Fibroblast of lung (primary cell): ENCODE measurements around the gene OSBP. TPM values are rescaled to one million over a fixed set of nuclear protein-coding genes. Genes with fewer than 3 reads are reported as not detected.
A peak's percentile ranks its signal among the peaks of the same experiment; 100 is the strongest.

Source experiments
- DNase-seq, 2 donors: peaks; one replicate each; pipeline versions ENCODE4 v3.0.0 to v3.0.0-alpha.2; 2010; ENCODE audit warnings: low read depth in 2 of 2
- H2AFZ ChIP-seq: 2 replicates; pipeline ENCODE4 v1.5.1; 2012; ENCODE audit warnings: low read length, control low read depth, inconsistent platforms
- H3K27ac ChIP-seq: 2 replicates; pipeline ENCODE4 v1.5.1; 2011; ENCODE audit warnings: low read length, control low read depth; ENCODE audit not compliant: insufficient read depth
- H3K27me3 ChIP-seq: 2 replicates; pipeline ENCODE4 v1.5.1; 2011; ENCODE audit warnings: mild to moderate bottlenecking, low read length; ENCODE audit not compliant: control insufficient read depth, insufficient read depth
- H3K36me3 ChIP-seq: 2 replicates; pipeline ENCODE4 v1.5.1; 2011; ENCODE audit warnings: low read length; ENCODE audit not compliant: control insufficient read depth, insufficient read depth
- H3K4me1 ChIP-seq: 2 replicates; pipeline ENCODE4 v1.5.1; 2011; ENCODE audit warnings: low read length; ENCODE audit not compliant: control insufficient read depth, insufficient read depth; ENCODE audit errors: extremely low read depth
- H3K4me2 ChIP-seq: 2 replicates; pipeline ENCODE4 v1.5.1; 2011; ENCODE audit warnings: low read length, control low read depth; ENCODE audit not compliant: insufficient read depth; ENCODE audit errors: extremely low read depth
- H3K4me3 ChIP-seq, 4 experiments: fragments of 200-600 bp in 1 of 4; sonication (generic) in 1 of 4; replicated peaks in 1 of 4; 2 replicates each; pipeline ENCODE4 v1.5.1; 2011 to 2016; ENCODE audit warnings: low read length in 4 of 4, low read depth in 3 of 4, mild to moderate bottlenecking in 3 of 4, control low read depth in 2 of 4, inconsistent platforms in 1 of 4, mixed read lengths in 1 of 4; ENCODE audit not compliant: insufficient read depth in 1 of 4; ENCODE audit errors: control extremely low read depth in 1 of 4
- H3K79me2 ChIP-seq: 2 replicates; pipeline ENCODE4 v1.5.1; 2012; ENCODE audit warnings: mild to moderate bottlenecking, low read length, inconsistent platforms; ENCODE audit not compliant: control insufficient read depth, insufficient read depth
- H3K9ac ChIP-seq: 2 replicates; pipeline ENCODE4 v1.5.1; 2011; ENCODE audit warnings: mild to moderate bottlenecking, low read length, control low read depth; ENCODE audit not compliant: insufficient read depth
- H3K9me3 ChIP-seq: 2 replicates; pipeline ENCODE4 v1.5.1; 2012; ENCODE audit warnings: low read depth, low read length; ENCODE audit not compliant: control insufficient read depth, insufficient read depth
- H4K20me1 ChIP-seq: 2 replicates; pipeline ENCODE4 v1.5.1; 2011; ENCODE audit warnings: low read length; ENCODE audit not compliant: control insufficient read depth, insufficient read depth; ENCODE audit errors: extremely low read depth
- EZH2 ChIP-seq: IDR thresholded peaks from 2 replicates; pipeline ENCODE4 v1.5.1; 2012; ENCODE audit warnings: low read length, control low read depth, mild to moderate bottlenecking; ENCODE audit errors: missing control alignments
- polyA plus RNA-seq, 2 donors: library from polyadenylated mRNA; depleted of rRNA in 1 of 2; stranded (reverse) in 1 of 2; unstranded in 1 of 2; fragments of >200 nt; gene quantifications; 2 replicates each; pipeline ENCODE4 v1.2.1, GENCODE V29; 2011 to 2012; ENCODE audit warnings: missing spikeins in 1 of 2
- total RNA-seq: library from RNA; depleted of rRNA; stranded (reverse); fragments of >200 nt; gene quantifications from 2 replicates; pipeline ENCODE4 v1.2.1, GENCODE V29; 2014
- TF ChIP-seq, protein P1 (sequence below), 2 donors: IDR thresholded peaks in 1 of 2; conservative IDR thresholded peaks in 1 of 2; 1 replicate in 1 of 2; 2 replicates in 1 of 2; pipeline ENCODE4 v1.5.1; 2011 to 2012; ENCODE audit warnings: low read length in 2 of 2, control low read depth in 1 of 2, inconsistent platforms in 1 of 2, low read depth in 1 of 2, mild to moderate bottlenecking in 1 of 2

The OSBP gene
- total and polyA plus RNA-seq, 2 donors (not counting 1 experiment from before 2014, with no cell fraction given): 34.0 to 44.1 TPM

DNA sequence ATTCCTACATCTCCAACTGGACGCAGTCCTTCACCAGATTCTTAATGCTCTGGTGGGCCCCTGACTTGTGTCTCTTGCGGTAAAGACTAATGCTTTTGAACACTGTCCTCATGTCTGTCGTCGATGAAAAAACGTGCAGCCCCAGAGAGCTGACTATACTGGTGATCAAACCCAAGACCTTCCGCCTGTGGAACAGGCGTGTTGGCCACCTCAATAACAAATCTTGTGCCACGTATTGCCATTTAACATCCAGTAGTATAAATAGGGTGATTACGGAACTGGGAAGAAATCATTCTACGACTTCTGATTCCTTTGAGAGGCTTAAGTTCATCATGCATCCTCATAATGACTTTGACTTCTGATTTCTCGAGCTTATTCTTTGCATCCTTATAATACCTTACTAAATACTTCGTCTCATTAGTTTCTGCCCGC, 58.6 kb downstream of the OSBP start:
- H2AFZ ChIP-seq: peak overlapping the region; percentile 63
- peak overlapping the region; percentile 87 for H3K4me2 ChIP-seq
- no peak overlapping the region for H3K9ac ChIP-seq
- no peaks in the 10 kb centered on the region for H3K4me1 ChIP-seq
- no peaks in the 10 kb centered on the region for H3K79me2 ChIP-seq
- H3K27me3 ChIP-seq: no peaks in the 10 kb centered on the region
- H3K36me3 ChIP-seq: no peaks in the 10 kb centered on the region
- no peak for TF ChIP-seq EZH2
- TF ChIP-seq, protein P1, sequence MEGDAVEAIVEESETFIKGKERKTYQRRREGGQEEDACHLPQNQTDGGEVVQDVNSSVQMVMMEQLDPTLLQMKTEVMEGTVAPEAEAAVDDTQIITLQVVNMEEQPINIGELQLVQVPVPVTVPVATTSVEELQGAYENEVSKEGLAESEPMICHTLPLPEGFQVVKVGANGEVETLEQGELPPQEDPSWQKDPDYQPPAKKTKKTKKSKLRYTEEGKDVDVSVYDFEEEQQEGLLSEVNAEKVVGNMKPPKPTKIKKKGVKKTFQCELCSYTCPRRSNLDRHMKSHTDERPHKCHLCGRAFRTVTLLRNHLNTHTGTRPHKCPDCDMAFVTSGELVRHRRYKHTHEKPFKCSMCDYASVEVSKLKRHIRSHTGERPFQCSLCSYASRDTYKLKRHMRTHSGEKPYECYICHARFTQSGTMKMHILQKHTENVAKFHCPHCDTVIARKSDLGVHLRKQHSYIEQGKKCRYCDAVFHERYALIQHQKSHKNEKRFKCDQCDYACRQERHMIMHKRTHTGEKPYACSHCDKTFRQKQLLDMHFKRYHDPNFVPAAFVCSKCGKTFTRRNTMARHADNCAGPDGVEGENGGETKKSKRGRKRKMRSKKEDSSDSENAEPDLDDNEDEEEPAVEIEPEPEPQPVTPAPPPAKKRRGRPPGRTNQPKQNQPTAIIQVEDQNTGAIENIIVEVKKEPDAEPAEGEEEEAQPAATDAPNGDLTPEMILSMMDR (conservative IDR thresholded peaks at IDR 0.05 in 1 of 2, IDR thresholded peaks at IDR 0.05 in 1 of 2; ENCODE audit: low read depth in 1 of 2, low read length in 2 of 2): no peak
- peak overlapping the region; percentile 49 for H3K27ac ChIP-seq
- DNase-seq: peak in 1 of 2 donors; percentile 56
- no peaks in the 10 kb centered on the region for H4K20me1 ChIP-seq
- peak overlapping the region; percentile 41 to 66 (median 50) for H3K4me3 ChIP-seq
- H3K9me3 ChIP-seq: no peaks in the 10 kb centered on the region

DNA sequence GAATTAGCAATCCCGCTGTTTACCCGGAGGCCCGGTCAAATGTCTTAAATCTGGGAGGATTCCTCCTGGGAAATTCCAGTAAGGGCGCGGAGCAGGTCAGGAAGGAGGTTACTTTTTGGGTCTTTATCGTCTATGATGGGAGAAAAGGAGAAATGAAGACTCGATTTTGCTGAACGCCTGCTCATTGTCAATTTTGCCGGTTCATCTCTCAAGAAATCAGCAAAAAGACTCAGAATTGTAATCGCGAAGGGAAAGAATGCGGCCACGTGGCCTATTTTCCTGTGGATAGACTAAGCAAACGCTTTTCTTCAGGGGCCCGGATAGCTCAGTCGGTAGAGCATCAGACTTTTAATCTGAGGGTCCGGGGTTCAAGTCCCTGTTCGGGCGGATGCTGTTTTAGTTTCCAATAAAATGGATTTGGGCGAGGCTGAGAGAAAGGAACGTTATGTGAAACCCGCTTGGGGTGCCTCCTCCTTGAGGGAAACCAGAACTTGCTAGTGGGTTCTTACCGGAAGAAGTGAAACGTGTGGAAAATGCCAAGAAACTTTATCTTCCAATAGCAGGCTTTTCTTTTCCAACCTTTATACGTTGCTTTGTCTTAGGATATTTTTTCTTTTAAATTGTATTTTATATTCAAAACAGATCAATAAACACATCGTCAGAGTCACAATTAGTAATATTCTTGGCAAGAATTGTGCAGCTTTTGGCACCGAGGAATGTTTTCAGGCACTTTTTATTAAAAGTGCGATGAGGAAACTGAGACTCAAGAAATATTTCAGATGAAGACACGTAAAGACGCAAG, 59.3 kb downstream of the OSBP start:
- peak; percentile 88 to 89 for DNase-seq
- H3K4me2 ChIP-seq: peak overlapping the region; percentile 87
- no peaks in the 10 kb centered on the region for H3K27me3 ChIP-seq
- H2AFZ ChIP-seq: peak overlapping the region; percentile 84
- H3K79me2 ChIP-seq: no peaks in the 10 kb centered on the region
- H4K20me1 ChIP-seq: no peaks in the 10 kb centered on the region
- no peaks in the 10 kb centered on the region for H3K4me1 ChIP-seq
- H3K4me3 ChIP-seq: peak overlapping the region; percentile 58 to 66 (median 62)
- peak overlapping the region; percentile 9 for H3K9ac ChIP-seq
- TF ChIP-seq, protein P1 (conservative IDR thresholded peaks at IDR 0.05 in 1 of 2, IDR thresholded peaks at IDR 0.05 in 1 of 2; ENCODE audit: low read depth in 1 of 2, low read length in 2 of 2): no peak
- TF ChIP-seq EZH2: no peak
- no peaks in the 10 kb centered on the region for H3K36me3 ChIP-seq
- peak overlapping the region; percentile 57 for H3K27ac ChIP-seq
- H3K9me3 ChIP-seq: no peaks in the 10 kb centered on the region

DNA sequence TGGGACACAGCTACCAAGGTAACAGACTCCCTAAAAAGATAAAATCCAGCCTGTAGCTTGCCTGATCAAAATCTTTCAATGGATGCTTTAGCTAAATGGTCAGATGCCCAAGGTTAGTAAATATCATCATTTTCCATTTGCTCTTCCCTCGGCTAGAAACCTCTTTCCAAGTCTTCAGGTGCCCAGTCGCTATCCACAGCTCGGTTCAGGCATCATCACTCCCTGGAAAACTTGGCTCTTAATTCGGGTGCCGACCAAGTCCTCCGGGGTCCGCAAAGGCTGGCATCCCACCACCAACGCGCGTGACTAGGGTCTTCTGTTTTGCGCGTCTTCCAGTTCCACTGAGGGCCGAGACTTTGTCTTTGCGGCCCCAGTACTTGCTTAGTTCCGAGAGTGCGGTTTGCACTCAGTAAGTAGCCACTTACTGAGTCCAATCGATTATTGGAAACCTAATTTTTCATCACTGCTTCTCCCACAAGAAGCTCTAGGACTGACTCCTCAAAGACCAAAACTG, 59.9 kb downstream of the OSBP start:
- H3K36me3 ChIP-seq: no peaks in the 10 kb centered on the region
- DNase-seq: peak in 1 of 2 donors; percentile 37
- TF ChIP-seq, protein P1 (conservative IDR thresholded peaks at IDR 0.05 in 1 of 2, IDR thresholded peaks at IDR 0.05 in 1 of 2; ENCODE audit: low read depth in 1 of 2, low read length in 2 of 2): no peak
- TF ChIP-seq EZH2: no peak

More for the DNA sequence above, 59.9 kb downstream of the OSBP start:
- Histone ChIP-seq H4K20me1 (no peaks in the 10 kb centered on the region), H3K9me3 (no peaks in the 10 kb centered on the region), H3K27ac (peak overlapping the region; percentile 57), H2AFZ (peak overlapping the region; percentile 84), H3K4me3 (peak overlapping the region; percentile 58 to 66 (median 62)), H3K4me2 (peak overlapping the region; percentile 80), H3K27me3 (no peaks in the 10 kb centered on the region), H3K4me1 (no peaks in the 10 kb centered on the region), H3K79me2 (no peaks in the 10 kb centered on the region), H3K9ac (peak overlapping the region; percentile 9)
